Tibial artery (tissue), 4 donors: Measurements from ENCODE around the gene SELENOT.

ENCODE experiments used
- DNase-seq, 2 donors: peaks; one replicate each; pipeline ENCODE4 v3.0.0-alpha.2; 2019
- H3K27ac ChIP-seq, 2 donors: fragments of 200-600 bp; sonication (generic) in 1 of 2; 1 replicate in 1 of 2; 2 replicates in 1 of 2; pipeline ENCODE4 v1.5.1; 2018 to 2019; ENCODE audit warnings: mild to moderate bottlenecking in 1 of 2
- H3K27me3 ChIP-seq, 2 donors: fragments of 200-600 bp; sonication (generic) in 1 of 2; one replicate each; pipeline versions ENCODE4 v1.5.1 to v1.6.0; 2016 to 2019
- H3K36me3 ChIP-seq, 3 donors: fragments of 200-600 bp; sonication (generic) in 2 of 3; one replicate each; pipeline ENCODE4 v1.5.1; 2016 to 2019; ENCODE audit warnings: mild to moderate bottlenecking in 2 of 3
- H3K4me1 ChIP-seq, 4 donors: fragments of 200-600 bp; sonication (generic) in 2 of 4; 1 replicate in 3 of 4; 2 replicates in 1 of 4; pipeline ENCODE4 v1.5.1; 2016 to 2019
- H3K4me3 ChIP-seq, 2 donors: fragments of 200-600 bp; sonication (generic) in 1 of 2; 1 replicate in 1 of 2; 2 replicates in 1 of 2; pipeline ENCODE4 v1.5.1; 2018 to 2019; ENCODE audit warnings: mild to moderate bottlenecking in 2 of 2
- H3K9me3 ChIP-seq, 3 donors: fragments of 200-600 bp; sonication (generic) in 1 of 3; one replicate each; pipeline ENCODE4 v1.5.1; 2016 to 2019
- intact Hi-C: fragments of 100-400 bp; cut with DNase I; formaldehyde crosslinking; loops from one replicate; pipeline ENCODE4 v1.15.0; 2023; ENCODE audit warnings: low total_unique reads
- TF ChIP-seq, protein P1 (sequence below), 2 experiments: fragments of 200-600 bp in 1 of 2; fragments of 450-650 bp in 1 of 2; IDR thresholded peaks; one replicate each; pipeline ENCODE4 v1.5.1; 2017 to 2019; ENCODE audit warnings: antibody characterized with exemption in 2 of 2, mild to moderate bottlenecking in 1 of 2, moderate library complexity in 1 of 2

SELENOT gene

GRCh38 chr3:150602426-150603152 is 532 bp upstream of the SELENOT start:
- peak overlapping the region; percentile 85 to 92 for H3K4me3 ChIP-seq
- intact Hi-C loops, result loop anchor here (5.0 to 10.0 kb wide), 2 partner anchors 48 to 160 kb away; partner anchors contain the start of gene SIAH2
- peaks cover 0 to 37% (median 11%) of the 10 kb centered on the region in 4 donors for H3K4me1 ChIP-seq
- H3K9me3 ChIP-seq, result no peaks in the 10 kb centered on the region
- TF ChIP-seq, protein P1, sequence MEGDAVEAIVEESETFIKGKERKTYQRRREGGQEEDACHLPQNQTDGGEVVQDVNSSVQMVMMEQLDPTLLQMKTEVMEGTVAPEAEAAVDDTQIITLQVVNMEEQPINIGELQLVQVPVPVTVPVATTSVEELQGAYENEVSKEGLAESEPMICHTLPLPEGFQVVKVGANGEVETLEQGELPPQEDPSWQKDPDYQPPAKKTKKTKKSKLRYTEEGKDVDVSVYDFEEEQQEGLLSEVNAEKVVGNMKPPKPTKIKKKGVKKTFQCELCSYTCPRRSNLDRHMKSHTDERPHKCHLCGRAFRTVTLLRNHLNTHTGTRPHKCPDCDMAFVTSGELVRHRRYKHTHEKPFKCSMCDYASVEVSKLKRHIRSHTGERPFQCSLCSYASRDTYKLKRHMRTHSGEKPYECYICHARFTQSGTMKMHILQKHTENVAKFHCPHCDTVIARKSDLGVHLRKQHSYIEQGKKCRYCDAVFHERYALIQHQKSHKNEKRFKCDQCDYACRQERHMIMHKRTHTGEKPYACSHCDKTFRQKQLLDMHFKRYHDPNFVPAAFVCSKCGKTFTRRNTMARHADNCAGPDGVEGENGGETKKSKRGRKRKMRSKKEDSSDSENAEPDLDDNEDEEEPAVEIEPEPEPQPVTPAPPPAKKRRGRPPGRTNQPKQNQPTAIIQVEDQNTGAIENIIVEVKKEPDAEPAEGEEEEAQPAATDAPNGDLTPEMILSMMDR (IDR thresholded peaks at IDR 0.05), result no peak
- H3K36me3 ChIP-seq, result no peaks in the 10 kb centered on the region
- H3K27ac ChIP-seq, result peak overlapping the region; percentile 96 to 97
- H3K27me3 ChIP-seq, result no peaks in the 10 kb centered on the region
- DNase-seq, result no peak

- Histone ChIP-seq H3K36me3 (no peaks in the 10 kb centered on the region), H3K9me3 (no peaks in the 10 kb centered on the region), H3K27me3 (no peaks in the 10 kb centered on the region), H3K4me3 (peak overlapping the region; percentile 85 to 92), H3K4me1 (peaks cover 0 to 50% (median 13%) of the 10 kb centered on the region in 4 donors), H3K27ac (peak overlapping the region; percentile 96 to 97)
- DNase-seq, result no peak
- TF ChIP-seq, protein P1 (IDR thresholded peaks at IDR 0.05), result no peak
- intact Hi-C loops, result loop anchor here (5.0 to 10.0 kb wide), 2 partner anchors 49 to 158 kb away; partner anchors contain the start of gene SIAH2
These were observed 829 bp downstream of the SELENOT start for GRCh38 chr3:150603980-150604319.

DNA sequence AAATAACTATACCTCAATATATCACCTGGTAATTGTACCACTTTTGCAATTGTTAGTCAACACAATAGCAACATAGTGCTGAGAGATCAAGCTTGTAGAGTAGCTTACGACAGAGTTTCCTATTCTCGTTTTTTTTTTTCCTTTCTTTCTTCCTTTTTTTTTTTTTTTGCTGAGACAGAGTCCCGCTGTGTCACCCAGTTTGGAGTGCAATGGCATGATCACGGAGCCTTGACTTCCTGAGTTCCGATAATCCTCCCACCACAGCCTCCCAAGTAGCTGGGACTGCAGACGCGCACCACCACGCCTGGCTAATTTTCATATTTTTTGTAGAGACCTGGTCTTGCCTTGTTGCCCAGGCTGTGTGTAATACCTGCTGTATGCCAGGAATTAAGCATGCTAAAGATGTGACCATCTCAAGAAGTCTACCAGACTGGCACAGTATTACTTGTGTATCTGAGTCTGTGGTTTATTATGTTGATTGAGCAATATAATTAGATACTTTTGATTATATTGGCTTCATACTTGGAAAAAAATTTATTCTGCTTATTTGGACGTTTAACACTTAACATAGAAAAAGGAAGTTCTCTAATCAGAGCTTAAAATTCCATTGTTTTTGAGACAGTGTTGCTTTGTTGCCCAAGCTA is 3.0 kb downstream of the SELENOT start:
- no peaks in the 10 kb centered on the region for H3K9me3 ChIP-seq
- intact Hi-C loops, result loop anchor here (10.0 kb wide), 1 partner anchor 51 kb away; no protein-coding TSS in a partner anchor
- TF ChIP-seq, protein P1 (IDR thresholded peaks at IDR 0.05), result no peak
- no peaks in the 10 kb centered on the region for H3K27me3 ChIP-seq
- H3K36me3 ChIP-seq, result no peaks in the 10 kb centered on the region
- DNase-seq, result no peak
- H3K27ac ChIP-seq, result peak overlapping the region in 1 of 2 donors; percentile 96
- peaks cover 0 to 66% (median 18%) of the 10 kb centered on the region in 4 donors for H3K4me1 ChIP-seq
- H3K4me3 ChIP-seq, result no peak overlapping the region

DNA sequence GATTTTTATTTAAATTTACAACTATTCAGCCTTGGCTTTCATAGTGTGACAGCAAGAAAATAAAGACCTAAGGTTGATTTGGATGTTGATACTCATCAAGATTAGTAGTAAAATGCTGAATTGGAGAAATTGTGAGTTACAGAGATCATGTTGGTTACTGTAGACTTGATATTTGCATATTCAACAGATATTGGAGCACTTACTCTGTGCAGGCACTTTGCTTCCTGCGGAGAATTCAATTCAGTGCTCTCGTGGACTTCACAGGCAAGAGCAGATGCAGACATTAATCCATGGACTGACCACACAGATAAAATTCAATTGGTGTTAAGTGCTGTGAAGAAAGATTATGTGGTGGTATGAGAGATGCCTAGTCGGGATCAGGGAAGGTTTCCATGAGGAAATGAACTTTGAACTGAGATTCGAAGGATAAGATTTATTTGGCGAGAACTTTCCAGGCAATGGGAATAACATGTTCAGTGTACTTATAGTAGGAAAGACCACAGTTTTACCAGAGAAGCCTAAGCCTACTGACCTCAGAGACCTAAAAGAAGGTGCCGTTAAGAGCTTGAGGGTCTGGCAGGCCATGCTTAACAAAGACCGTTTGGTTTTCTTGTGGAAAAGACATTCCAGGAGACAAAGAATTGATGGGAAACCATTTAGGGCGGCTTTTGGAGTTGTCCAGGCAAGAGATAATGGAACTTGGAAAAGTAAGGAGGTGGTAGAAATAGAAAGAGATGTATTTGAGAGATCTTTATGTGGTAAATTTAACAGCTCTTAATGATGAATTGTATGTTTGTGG is 4.3 kb downstream of the SELENOT start:
- intact Hi-C loops, result loop anchor here (10.0 kb wide), 1 partner anchor 53 kb away; no protein-coding TSS in a partner anchor
- no peak overlapping the region for H3K4me3 ChIP-seq
- peaks cover 0 to 65% (median 19%) of the 10 kb centered on the region in 4 donors for H3K4me1 ChIP-seq
- no peaks in the 10 kb centered on the region for H3K27me3 ChIP-seq
- TF ChIP-seq, protein P1 (IDR thresholded peaks at IDR 0.05), result no peak
- no peak overlapping the region for H3K27ac ChIP-seq
- H3K36me3 ChIP-seq, result peaks cover 0 to 9% (median 8%) of the 10 kb centered on the region in 3 donors
- DNase-seq, result no peak
- H3K9me3 ChIP-seq, result no peaks in the 10 kb centered on the region

DNA sequence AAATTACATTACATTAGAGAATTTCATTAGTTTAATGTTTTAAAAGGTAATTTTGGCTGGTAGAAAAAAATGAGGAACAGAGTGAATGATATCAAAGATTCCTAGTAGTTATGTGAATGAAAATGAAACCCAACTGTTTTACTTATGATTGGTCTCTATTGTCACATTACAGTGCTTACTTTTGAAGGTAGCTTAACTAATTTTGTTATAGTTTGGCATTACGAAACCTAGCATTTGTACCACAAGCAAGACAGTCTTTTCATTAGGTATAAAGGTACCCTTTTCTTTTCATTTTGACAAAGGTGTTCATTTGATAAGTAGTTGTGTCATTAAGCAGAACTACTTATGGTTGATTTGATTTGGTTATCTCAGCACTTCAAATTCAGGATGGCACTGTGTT is 6.9 kb downstream of the SELENOT start:
- H3K27me3 ChIP-seq, result no peaks in the 10 kb centered on the region
- H3K27ac ChIP-seq, result no peak overlapping the region
- no peaks in the 10 kb centered on the region for H3K9me3 ChIP-seq
- TF ChIP-seq, protein P1 (IDR thresholded peaks at IDR 0.05), result no peak
- DNase-seq, result no peak
- H3K4me3 ChIP-seq, result no peak overlapping the region
- peaks cover 0 to 61% (median 16%) of the 10 kb centered on the region in 4 donors for H3K4me1 ChIP-seq
- H3K36me3 ChIP-seq, result peaks cover 0 to 9% (median 8%) of the 10 kb centered on the region in 3 donors
- intact Hi-C loops, result loop anchor here (10.0 kb wide), 1 partner anchor 55 kb away; no protein-coding TSS in a partner anchor
